Activated T-helper 1 cell treated with anti-CD3 and anti-CD28 coated beads, Interleukin-2, amount 50 U/mL, for 16 hours (primary cell): Measurements from ENCODE around the gene KCNG3.

Experiments
- DNase-seq, 2 donors: peaks; one replicate each; pipeline ENCODE4 v3.0.0-alpha.2; 2020; ENCODE audit warnings: low read depth in 1 of 2, low spot score in 1 of 2

The KCNG3 gene

DNA sequence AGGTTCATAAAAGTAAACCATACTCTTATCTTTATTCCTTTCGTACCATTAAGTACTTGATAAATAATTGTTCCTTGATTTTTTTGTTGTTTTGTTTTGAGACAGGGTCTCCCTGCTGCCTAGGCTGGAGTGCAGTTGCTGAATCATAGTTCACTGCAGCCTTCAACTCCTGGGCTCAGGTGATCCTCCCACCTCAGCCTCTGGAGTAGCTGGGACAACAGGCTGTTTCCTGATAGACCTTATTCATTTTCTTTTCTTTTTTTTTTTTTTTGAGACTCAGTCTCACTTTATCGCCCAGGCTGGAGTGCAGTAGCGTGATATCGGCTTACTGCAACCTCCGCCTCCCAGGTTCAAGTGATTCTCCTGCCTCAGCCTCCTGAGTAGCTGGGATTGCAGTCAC is 5.5 kb downstream of the KCNG3 start:
- no peak for DNase-seq

- no peak for DNase-seq
These were observed 7.5 kb downstream of the KCNG3 start for GRCh38 chr2:42486145-42486906.

GRCh38 chr2:42480402-42480801 is 13.4 kb downstream of the KCNG3 start:
- no peak for DNase-seq

GRCh38 chr2:42474765-42475454 is 18.9 kb downstream of the KCNG3 start:
- no peak for DNase-seq

- DNase-seq: no peak
These were observed 23.1 kb downstream of the KCNG3 start for GRCh38 chr2:42470706-42471105.

- no peak for DNase-seq
These were observed 29.2 kb downstream of the KCNG3 start for GRCh38 chr2:42464631-42465030.

GRCh38 chr2:42463570-42463969 is 30.2 kb downstream of the KCNG3 start:
- DNase-seq: no peak

DNA sequence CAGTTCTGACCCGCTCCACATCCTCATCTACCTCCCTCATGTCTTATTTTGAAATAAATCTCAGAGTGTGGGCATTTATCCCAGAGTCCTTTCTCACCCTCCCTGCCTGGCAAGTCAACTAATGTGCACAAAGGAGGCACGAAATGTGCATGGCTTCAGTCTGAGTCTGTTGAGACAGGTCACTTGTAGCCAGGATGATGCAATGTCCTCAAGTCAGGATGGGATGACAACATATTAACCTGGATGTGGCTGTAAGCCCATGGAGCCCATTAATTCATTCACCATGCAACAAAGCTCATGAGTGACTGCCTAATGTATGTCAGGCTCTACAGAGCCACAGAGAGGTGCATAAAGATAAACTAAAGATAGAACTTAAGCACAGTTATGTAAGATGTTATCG is 34.5 kb downstream of the KCNG3 start:
- no peak for DNase-seq

- no peak for DNase-seq
These were observed 35.4 kb downstream of the KCNG3 start for GRCh38 chr2:42458396-42458795.

DNA sequence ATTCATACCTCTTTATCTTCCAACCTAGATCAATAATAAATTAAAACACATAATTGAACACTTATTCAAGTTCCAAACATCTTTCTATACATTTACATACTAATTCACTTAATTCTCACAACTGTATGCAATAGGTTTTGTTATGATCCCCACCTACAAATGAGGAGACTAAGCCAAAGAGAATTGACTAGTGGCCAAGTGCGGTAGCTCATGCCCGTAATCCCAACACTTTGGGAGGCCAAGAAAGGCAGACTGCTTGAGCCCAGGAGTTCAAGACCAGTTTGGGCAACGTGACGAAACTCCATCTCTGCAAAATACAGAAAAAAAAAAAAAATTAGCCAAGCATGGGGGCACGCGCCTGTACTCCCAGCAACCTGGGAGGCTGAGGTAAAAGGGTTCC is 36.8 kb downstream of the KCNG3 start:
- DNase-seq: no peak

- no peak for DNase-seq
These were observed 37.5 kb downstream of the KCNG3 start for GRCh38 chr2:42456126-42456839.

DNA sequence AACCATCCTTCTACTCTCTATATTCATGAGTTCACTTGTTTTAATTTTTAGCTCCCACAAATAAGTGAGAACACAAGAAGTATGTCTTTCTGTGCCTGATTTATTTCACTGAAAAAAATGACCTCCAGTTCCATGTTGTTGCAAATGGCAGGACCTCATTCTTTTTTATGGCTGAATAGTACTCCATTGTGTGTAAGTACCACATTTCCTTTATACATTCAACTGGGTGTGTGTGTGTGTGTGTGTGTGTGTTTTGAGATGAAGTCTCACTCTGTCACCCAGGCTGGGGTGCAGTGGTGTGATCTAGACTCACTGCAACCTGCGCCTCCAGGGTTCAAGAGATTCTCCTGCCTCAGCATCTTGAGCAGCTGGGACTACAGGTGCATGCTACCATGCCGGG is 41.2 kb downstream of the KCNG3 start:
- DNase-seq: no peak

GRCh38 chr2:42450136-42450535 is 43.6 kb downstream of the KCNG3 start:
- no peak for DNase-seq

GRCh38 chr2:42449163-42450087 is 44.4 kb downstream of the KCNG3 start:
- DNase-seq: no peak

DNA sequence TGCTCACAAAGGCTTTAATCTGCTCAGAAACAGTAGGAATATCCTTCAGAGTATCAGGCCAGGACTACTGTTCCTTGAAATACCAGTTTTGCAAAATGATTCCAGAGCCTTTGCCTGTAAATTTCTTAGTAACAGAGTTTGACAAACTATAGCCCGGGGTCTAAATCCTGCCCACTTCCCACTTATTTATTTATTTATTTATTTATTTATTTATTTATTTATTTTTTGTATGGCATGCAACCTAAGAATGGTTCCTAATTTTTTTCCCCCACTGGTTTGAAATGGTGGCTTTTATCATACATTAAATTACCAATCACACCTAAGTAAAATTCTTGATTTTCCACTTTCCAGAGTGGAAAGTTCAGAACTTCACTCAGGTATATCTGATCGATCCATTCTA is 45.6 kb downstream of the KCNG3 start:
- no peak for DNase-seq

- no peak for DNase-seq
These were observed 47.1 kb downstream of the KCNG3 start for GRCh38 chr2:42446503-42447271.

GRCh38 chr2:42443718-42444399 is 49.9 kb downstream of the KCNG3 start:
- DNase-seq: no peak

- DNase-seq: no peak
These were observed 51.0 kb downstream of the KCNG3 start for GRCh38 chr2:42442774-42443173.

- no peak for DNase-seq
These were observed 55.1 kb downstream of the KCNG3 start for GRCh38 chr2:42438685-42439084.

GRCh38 chr2:42436370-42436769 is 57.4 kb downstream of the KCNG3 start:
- DNase-seq: no peak
